BJ (cell line): Measurements from ENCODE around the gene ABCC3. TPM values are rescaled to one million over a fixed set of nuclear protein-coding genes. Genes with fewer than 3 reads are reported as not detected.

Source experiments
- CTCF ChIA-PET: fragments of 350-600 bp; formaldehyde crosslinking; extraction: SDS; loops from one replicate; lab custom pipeline; 2021; ENCODE audit warnings: antibody characterized with exemption, inconsistent platforms; lab: Yijun Ruan, JAX
- POLR2A ChIA-PET: fragments of 300-600 bp; sonication (Branson Sonifier 250); formaldehyde crosslinking; extraction: SDS; loops from one replicate; lab custom pipeline; 2021; ENCODE audit warnings: antibody characterized with exemption; lab: Charles Lee
- DNase-seq: peaks from one replicate; pipeline ENCODE4 v3.0.0-alpha.2; 2011; ENCODE audit warnings: low read depth
- H3K27me3 ChIP-seq: 2 replicates; pipeline ENCODE4 v1.6.0; 2011; ENCODE audit warnings: low read length; ENCODE audit not compliant: control insufficient read depth, insufficient read depth
- H3K36me3 ChIP-seq: 2 replicates; pipeline ENCODE4 v1.5.1; 2011; ENCODE audit warnings: low read length; ENCODE audit not compliant: control insufficient read depth, insufficient read depth
- H3K4me3 ChIP-seq: 2 replicates; pipeline ENCODE4 v1.5.1; 2011; ENCODE audit warnings: low read depth, mild to moderate bottlenecking, control low read depth, low read length
- polyA plus RNA-seq: library from polyadenylated mRNA; depleted of rRNA; stranded (reverse); fragments of >200 nt; gene quantifications from 2 replicates; pipeline ENCODE4 v1.2.3, GENCODE V29; 2011
- TF ChIP-seq, protein P1 (sequence below): IDR thresholded peaks from 2 replicates; pipeline ENCODE4 v1.5.1; 2011; ENCODE audit warnings: low read depth, mild to moderate bottlenecking, control low read depth, inconsistent platforms, low read length, moderate library complexity; ENCODE audit not compliant: insufficient read depth

The ABCC3 gene
- polyA plus RNA-seq, 1 experiment = 56.4 TPM

DNA sequence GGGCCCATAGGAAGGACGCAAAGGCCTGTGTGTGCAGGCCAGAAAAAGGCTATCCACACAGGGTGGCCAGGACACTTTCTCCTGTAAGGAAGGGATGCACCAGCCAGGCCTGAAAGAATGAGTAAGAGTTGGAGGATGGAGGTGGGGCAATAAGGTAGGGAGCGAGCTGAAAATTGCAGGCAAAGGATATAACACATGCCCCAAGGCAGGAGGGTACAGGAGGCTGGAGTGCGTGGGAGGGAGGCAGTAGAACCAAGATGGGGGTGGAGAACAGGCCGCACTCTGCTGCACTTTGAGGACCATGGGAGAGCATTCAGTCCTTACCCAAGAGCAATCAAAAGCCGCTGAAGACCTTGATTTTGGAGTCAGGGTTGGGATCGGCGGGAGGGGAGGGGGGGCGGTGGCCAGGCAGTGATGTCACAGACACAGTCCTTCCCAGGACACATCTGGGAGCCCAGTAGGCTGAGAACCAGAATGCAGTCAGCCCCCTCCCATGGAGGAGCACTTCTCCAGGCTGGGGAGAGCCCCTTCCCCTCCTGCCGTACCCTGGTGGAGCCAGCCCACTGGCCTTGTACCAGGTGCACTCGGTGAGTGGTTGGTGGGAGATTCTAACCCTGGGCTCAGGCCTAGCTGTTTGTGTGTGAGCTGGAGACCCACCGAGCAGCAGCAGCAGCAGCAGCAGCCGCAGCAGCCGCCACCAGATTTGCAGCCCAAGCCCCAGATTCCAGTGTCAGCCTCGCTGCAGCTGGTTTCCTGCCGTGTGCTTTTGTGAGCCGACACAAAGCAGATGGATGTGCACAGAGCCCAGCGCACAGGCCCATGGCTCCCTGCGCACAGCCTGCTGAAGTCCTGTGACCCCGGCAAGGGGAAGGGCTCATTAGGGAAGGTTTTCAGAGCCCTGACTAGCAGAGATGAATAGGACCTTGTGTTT is 55.5 kb downstream of the ABCC3 start:
- TF ChIP-seq, protein P1, sequence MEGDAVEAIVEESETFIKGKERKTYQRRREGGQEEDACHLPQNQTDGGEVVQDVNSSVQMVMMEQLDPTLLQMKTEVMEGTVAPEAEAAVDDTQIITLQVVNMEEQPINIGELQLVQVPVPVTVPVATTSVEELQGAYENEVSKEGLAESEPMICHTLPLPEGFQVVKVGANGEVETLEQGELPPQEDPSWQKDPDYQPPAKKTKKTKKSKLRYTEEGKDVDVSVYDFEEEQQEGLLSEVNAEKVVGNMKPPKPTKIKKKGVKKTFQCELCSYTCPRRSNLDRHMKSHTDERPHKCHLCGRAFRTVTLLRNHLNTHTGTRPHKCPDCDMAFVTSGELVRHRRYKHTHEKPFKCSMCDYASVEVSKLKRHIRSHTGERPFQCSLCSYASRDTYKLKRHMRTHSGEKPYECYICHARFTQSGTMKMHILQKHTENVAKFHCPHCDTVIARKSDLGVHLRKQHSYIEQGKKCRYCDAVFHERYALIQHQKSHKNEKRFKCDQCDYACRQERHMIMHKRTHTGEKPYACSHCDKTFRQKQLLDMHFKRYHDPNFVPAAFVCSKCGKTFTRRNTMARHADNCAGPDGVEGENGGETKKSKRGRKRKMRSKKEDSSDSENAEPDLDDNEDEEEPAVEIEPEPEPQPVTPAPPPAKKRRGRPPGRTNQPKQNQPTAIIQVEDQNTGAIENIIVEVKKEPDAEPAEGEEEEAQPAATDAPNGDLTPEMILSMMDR = no peak
- no peak for DNase-seq
- H3K27me3 ChIP-seq = no peaks in the 10 kb centered on the region
- H3K36me3 ChIP-seq = peaks cover 2% of the 10 kb centered on the region; the same call in 1 of the 2 replicates
- CTCF ChIA-PET = interaction anchor here (0.8 to 8.8 kb wide), 6 partner anchors 9 to 139 kb away, joined by 3 to 130 read pairs (median 4); no protein-coding TSS in a partner anchor
- POLR2A ChIA-PET = no interaction called here
- H3K4me3 ChIP-seq = no peak overlapping the region

DNA sequence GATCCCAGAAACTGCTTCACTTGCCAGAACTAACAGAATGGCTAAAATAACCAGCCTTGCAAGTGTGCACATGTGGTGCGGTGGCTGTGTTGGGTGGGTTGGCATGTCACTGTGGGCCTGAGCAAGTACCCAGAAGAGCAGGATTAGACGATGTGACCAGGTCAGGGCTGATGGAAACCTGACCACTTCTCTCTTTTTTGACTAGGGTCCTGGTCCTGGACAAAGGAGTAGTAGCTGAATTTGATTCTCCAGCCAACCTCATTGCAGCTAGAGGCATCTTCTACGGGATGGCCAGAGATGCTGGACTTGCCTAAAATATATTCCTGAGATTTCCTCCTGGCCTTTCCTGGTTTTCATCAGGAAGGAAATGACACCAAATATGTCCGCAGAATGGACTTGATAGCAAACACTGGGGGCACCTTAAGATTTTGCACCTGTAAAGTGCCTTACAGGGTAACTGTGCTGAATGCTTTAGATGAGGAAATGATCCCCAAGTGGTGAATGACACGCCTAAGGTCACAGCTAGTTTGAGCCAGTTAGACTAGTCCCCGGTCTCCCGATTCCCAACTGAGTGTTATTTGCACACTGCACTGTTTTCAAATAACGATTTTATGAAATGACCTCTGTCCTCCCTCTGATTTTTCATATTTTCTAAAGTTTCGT is 56.3 kb downstream of the ABCC3 start:
- CTCF ChIA-PET = interaction anchor here (0.8 to 8.8 kb wide), 7 partner anchors 9 to 144 kb away, joined by 3 to 130 read pairs (median 5); partner anchors contain the start of gene SPATA20
- peaks cover 6% of the 10 kb centered on the region for H3K36me3 ChIP-seq
- POLR2A ChIA-PET = no interaction called here
- no peak for DNase-seq
- TF ChIP-seq, protein P1 = no peak
- H3K4me3 ChIP-seq = no peak overlapping the region
- H3K27me3 ChIP-seq = no peaks in the 10 kb centered on the region

DNA sequence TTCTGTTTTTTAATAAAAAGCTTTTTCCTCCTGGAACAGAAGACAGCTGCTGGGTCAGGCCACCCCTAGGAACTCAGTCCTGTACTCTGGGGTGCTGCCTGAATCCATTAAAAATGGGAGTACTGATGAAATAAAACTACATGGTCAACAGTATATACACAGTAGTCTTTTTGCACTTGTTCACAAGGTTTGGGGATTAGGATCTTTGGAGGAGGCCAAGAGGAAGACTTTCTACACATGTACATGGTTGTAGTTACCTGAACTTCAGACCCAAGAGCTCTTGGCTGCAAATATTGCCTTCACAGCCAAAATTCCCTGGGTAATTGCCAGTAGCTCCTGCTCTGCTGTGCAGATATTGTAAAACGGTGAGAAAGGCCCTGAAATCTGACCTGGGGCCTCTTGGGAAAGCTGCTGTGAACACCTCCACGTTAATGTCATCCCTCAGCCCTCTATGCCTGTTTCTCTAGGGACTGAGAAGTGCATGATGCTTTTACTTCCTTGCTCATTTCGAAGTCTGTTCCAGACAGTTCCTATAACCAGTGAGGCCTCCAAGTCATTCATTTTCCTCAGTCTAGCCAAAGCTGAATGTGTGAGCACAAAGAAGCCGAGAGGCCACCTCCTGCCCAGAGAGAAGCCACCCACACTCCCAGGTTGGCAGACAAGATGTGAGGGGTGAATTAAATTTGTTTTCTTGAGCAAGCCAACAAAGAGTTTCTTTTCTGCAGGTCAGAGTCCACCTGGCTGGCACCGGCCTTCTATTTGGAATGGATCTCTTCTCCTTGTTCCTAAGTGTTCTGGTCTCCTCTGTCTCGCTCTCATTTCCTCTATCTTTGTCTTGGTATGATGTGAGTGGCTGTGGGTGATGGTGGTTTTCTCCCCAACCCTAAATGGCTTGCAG is 57.1 kb downstream of the ABCC3 start:
- ChIA-PET POLR2A (no interaction called here), CTCF (interaction anchor here (1.4 to 8.8 kb wide), 6 partner anchors 10 to 213 kb away, joined by 4 to 130 read pairs (median 28); partner anchors contain the start of genes RSAD1 and SPATA20)
- H3K36me3 ChIP-seq = peaks cover 13% of the 10 kb centered on the region
- TF ChIP-seq, protein P1 = no peak
- no peaks in the 10 kb centered on the region for H3K27me3 ChIP-seq
- no peak overlapping the region for H3K4me3 ChIP-seq
- DNase-seq = no peak

DNA sequence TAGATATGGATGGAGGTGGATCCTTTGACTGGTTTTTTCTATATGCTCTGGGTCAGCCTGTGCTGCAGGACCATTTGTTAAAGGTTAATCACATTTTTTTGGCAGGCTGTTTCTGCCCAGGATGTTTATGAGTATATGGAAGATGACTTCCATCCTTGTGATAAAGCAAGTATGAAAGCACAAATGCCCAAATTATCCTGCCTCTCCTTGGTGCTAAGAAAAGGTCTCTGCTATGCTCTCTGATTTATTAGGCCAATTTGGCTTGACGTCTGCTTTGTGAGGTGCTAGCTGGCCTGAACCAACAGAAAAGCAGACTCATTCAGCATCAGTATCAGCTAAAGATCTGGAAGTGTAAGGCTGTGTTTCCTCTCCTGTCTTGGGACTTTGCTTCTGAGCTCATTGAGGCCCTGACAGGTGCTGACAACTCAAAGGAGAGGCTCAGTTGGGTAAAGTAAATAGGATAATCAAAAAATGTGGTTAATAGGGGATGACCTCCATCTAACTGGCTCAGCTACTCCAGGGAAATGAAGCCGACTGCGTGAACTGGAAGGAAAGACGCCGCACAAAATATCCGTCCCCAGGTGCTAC is 57.9 kb downstream of the ABCC3 start:
- H3K36me3 ChIP-seq = peaks cover 13% of the 10 kb centered on the region
- POLR2A ChIA-PET = no interaction called here
- no peak for DNase-seq
- no peaks in the 10 kb centered on the region for H3K27me3 ChIP-seq
- CTCF ChIA-PET = interaction anchor here (1.0 to 8.8 kb wide), 7 partner anchors 52 to 213 kb away, joined by 4 to 130 read pairs (median 31); partner anchors contain the start of genes CACNA1G, RSAD1 and SPATA20
- TF ChIP-seq, protein P1 = no peak
- no peak overlapping the region for H3K4me3 ChIP-seq
